Measurements from ENCODE around the gene CEP19.

GRCh38 chr3:196699749-196700148 is 12.3 kb downstream of the CEP19 start:
- no peak for TF ChIP-seq POLR2A (IDR thresholded peaks at IDR 0.05)
- no peak for TF ChIP-seq CTCF (IDR thresholded peaks at IDR 0.05)
